ENCODE results near the gene SPART.

SPART gene

GRCh38 chr13:36358175-36358718 lies 12.1 kb upstream of the SPART start:
- Histone ChIP-seq H3K4ac (ENCODE audit: low read depth in 1 of 2, low read length in 2 of 2) (no peak overlapping the region), H3K27ac (ENCODE audit: low read length, poor library complexity, severe bottlenecking) (no peak overlapping the region), H2BK5ac (ENCODE audit: low read depth, low read length, poor library complexity, severe bottlenecking) (no peak overlapping the region), H3K4me3 (ENCODE audit: insufficient read depth in 1 of 2, low read depth in 1 of 2, low read length in 2 of 2) (peak overlapping the region in 1 of 2 experiments; percentile 11), H3K9me3 (ENCODE audit: control insufficient read depth, low read length) (no peaks in the 10 kb centered on the region), H2BK120ac (ENCODE audit: low read depth, low read length) (no peak overlapping the region), H2AFZ (ENCODE audit: low read depth, low read length) (no peak overlapping the region), H2AK5ac (ENCODE audit: low read length, severe bottlenecking) (no peak overlapping the region), H3K79me1 (replicated peaks; ENCODE audit: low read length, poor library complexity, severe bottlenecking) (peaks cover 3% of the 10 kb centered on the region), H3K14ac (ENCODE audit: low read length in 2 of 2) (no peak overlapping the region), H3K4me2 (ENCODE audit: low read length, poor library complexity, severe bottlenecking) (no peak overlapping the region), H3K23ac (ENCODE audit: low read length in 2 of 2) (no peak overlapping the region), H3K4me1 (ENCODE audit: control insufficient read depth, insufficient read depth, low read depth, low read length) (peaks cover 16% of the 10 kb centered on the region), H3K27me3 (ENCODE audit: control insufficient read depth in 1 of 2, insufficient read depth in 1 of 2, low read length in 2 of 2) (no peaks in the 10 kb centered on the region), H3K9ac (ENCODE audit: low read length) (peak overlapping the region; percentile 62), H2BK12ac (ENCODE audit: low read length in 2 of 2) (no peak overlapping the region), H4K8ac (ENCODE audit: low read length) (no peak overlapping the region), H4K91ac (ENCODE audit: low read length) (no peak overlapping the region), H2BK15ac (ENCODE audit: low read depth, poor library complexity, severe bottlenecking) (no peak overlapping the region), H3K36me3 (ENCODE audit: control insufficient read depth in 1 of 2, insufficient read depth in 2 of 2, low read depth in 1 of 2, low read length in 2 of 2) (no peaks in the 10 kb centered on the region), H3K18ac (ENCODE audit: low read depth in 1 of 2, low read length in 2 of 2) (no peak overlapping the region)
- DNase-seq: no peak
- 80% methylated on average over 1 of the region's 3 CpGs for WGBS

GRCh38 chr13:36357692-36358091 lies 11.5 kb upstream of the SPART start:
- Histone ChIP-seq H4K8ac (ENCODE audit: low read length) (no peak overlapping the region), H3K4ac (ENCODE audit: low read depth in 1 of 2, low read length in 2 of 2) (no peak overlapping the region)
- WGBS: 88% methylated on average over 3 of the region's 3 CpGs

GRCh38 chr13:36357231-36357630 lies 11.0 kb upstream of the SPART start:
- H2AK5ac ChIP-seq (ENCODE audit: low read length, severe bottlenecking): peak overlapping the region; percentile 23
- no peak overlapping the region for H2BK120ac ChIP-seq (ENCODE audit: low read depth, low read length)
- no peak overlapping the region for H4K91ac ChIP-seq (ENCODE audit: low read length)
- H2AFZ ChIP-seq (ENCODE audit: low read depth, low read length): no peak overlapping the region
- H4K8ac ChIP-seq (ENCODE audit: low read length): no peak overlapping the region
- H3K23ac ChIP-seq (ENCODE audit: low read length in 2 of 2): no peak overlapping the region
- no peak overlapping the region for H3K4me3 ChIP-seq (ENCODE audit: insufficient read depth in 1 of 2, low read depth in 1 of 2, low read length in 2 of 2)
- H2BK5ac ChIP-seq (ENCODE audit: low read depth, low read length, poor library complexity, severe bottlenecking): no peak overlapping the region
- peaks cover 3% of the 10 kb centered on the region for H3K79me1 ChIP-seq (replicated peaks; ENCODE audit: low read length, poor library complexity, severe bottlenecking)
- H3K4me1 ChIP-seq (ENCODE audit: control insufficient read depth, insufficient read depth, low read depth, low read length): peaks cover 17% of the 10 kb centered on the region
- no peak overlapping the region for H2BK12ac ChIP-seq (ENCODE audit: low read length in 2 of 2)
- H3K9ac ChIP-seq (ENCODE audit: low read length): peak overlapping the region; percentile 62
- no peak for DNase-seq
- no peak overlapping the region for H2BK15ac ChIP-seq (ENCODE audit: low read depth, poor library complexity, severe bottlenecking)
- no peak overlapping the region for H3K4me2 ChIP-seq (ENCODE audit: low read length, poor library complexity, severe bottlenecking)
- WGBS: 63% methylated on average over 3 of the region's 4 CpGs
- H3K36me3 ChIP-seq (ENCODE audit: control insufficient read depth in 1 of 2, insufficient read depth in 2 of 2, low read depth in 1 of 2, low read length in 2 of 2): no peaks in the 10 kb centered on the region
- H3K27me3 ChIP-seq (ENCODE audit: control insufficient read depth in 1 of 2, insufficient read depth in 1 of 2, low read length in 2 of 2): no peaks in the 10 kb centered on the region
- no peak overlapping the region for H3K4ac ChIP-seq (ENCODE audit: low read depth in 1 of 2, low read length in 2 of 2)
- H3K18ac ChIP-seq (ENCODE audit: low read depth in 1 of 2, low read length in 2 of 2): no peak overlapping the region
- H3K27ac ChIP-seq (ENCODE audit: low read length, poor library complexity, severe bottlenecking): peak overlapping the region; percentile 70
- no peak overlapping the region for H3K14ac ChIP-seq (ENCODE audit: low read length in 2 of 2)
- H3K9me3 ChIP-seq (ENCODE audit: control insufficient read depth, low read length): no peaks in the 10 kb centered on the region

More at GRCh38 chr13:36357692-36358091, 11.5 kb upstream of the SPART start:
- Histone ChIP-seq H4K91ac (ENCODE audit: low read length) (no peak overlapping the region), H2BK12ac (ENCODE audit: low read length in 2 of 2) (no peak overlapping the region), H3K18ac (ENCODE audit: low read depth in 1 of 2, low read length in 2 of 2) (no peak overlapping the region), H3K79me1 (replicated peaks; ENCODE audit: low read length, poor library complexity, severe bottlenecking) (peaks cover 3% of the 10 kb centered on the region), H3K4me3 (ENCODE audit: insufficient read depth in 1 of 2, low read depth in 1 of 2, low read length in 2 of 2) (peak overlapping the region in 1 of 2 experiments; percentile 11), H2BK15ac (ENCODE audit: low read depth, poor library complexity, severe bottlenecking) (no peak overlapping the region), H2BK5ac (ENCODE audit: low read depth, low read length, poor library complexity, severe bottlenecking) (no peak overlapping the region), H3K36me3 (ENCODE audit: control insufficient read depth in 1 of 2, insufficient read depth in 2 of 2, low read depth in 1 of 2, low read length in 2 of 2) (no peaks in the 10 kb centered on the region), H2BK120ac (ENCODE audit: low read depth, low read length) (no peak overlapping the region), H3K27ac (ENCODE audit: low read length, poor library complexity, severe bottlenecking) (peak overlapping the region; percentile 61), H3K9ac (ENCODE audit: low read length) (peak overlapping the region; percentile 62), H2AK5ac (ENCODE audit: low read length, severe bottlenecking) (no peak overlapping the region), H3K23ac (ENCODE audit: low read length in 2 of 2) (no peak overlapping the region), H3K4me2 (ENCODE audit: low read length, poor library complexity, severe bottlenecking) (peak overlapping the region; percentile 33), H3K27me3 (ENCODE audit: control insufficient read depth in 1 of 2, insufficient read depth in 1 of 2, low read length in 2 of 2) (no peaks in the 10 kb centered on the region), H2AFZ (ENCODE audit: low read depth, low read length) (no peak overlapping the region), H3K4me1 (ENCODE audit: control insufficient read depth, insufficient read depth, low read depth, low read length) (peaks cover 17% of the 10 kb centered on the region), H3K14ac (ENCODE audit: low read length in 2 of 2) (no peak overlapping the region), H3K9me3 (ENCODE audit: control insufficient read depth, low read length) (no peaks in the 10 kb centered on the region)
- DNase-seq: no peak

GRCh38 chr13:36356058-36356457 lies 9.9 kb upstream of the SPART start:
- Histone ChIP-seq H3K23ac (ENCODE audit: low read length in 2 of 2) (no peak overlapping the region), H3K4ac (ENCODE audit: low read depth in 1 of 2, low read length in 2 of 2) (no peak overlapping the region), H3K36me3 (ENCODE audit: control insufficient read depth in 1 of 2, insufficient read depth in 2 of 2, low read depth in 1 of 2, low read length in 2 of 2) (no peaks in the 10 kb centered on the region), H3K18ac (ENCODE audit: low read depth in 1 of 2, low read length in 2 of 2) (no peak overlapping the region), H3K9me3 (ENCODE audit: control insufficient read depth, low read length) (no peaks in the 10 kb centered on the region), H2BK120ac (ENCODE audit: low read depth, low read length) (no peak overlapping the region), H2BK12ac (ENCODE audit: low read length in 2 of 2) (no peak overlapping the region), H2BK15ac (ENCODE audit: low read depth, poor library complexity, severe bottlenecking) (no peak overlapping the region), H3K4me2 (ENCODE audit: low read length, poor library complexity, severe bottlenecking) (no peak overlapping the region), H2AFZ (ENCODE audit: low read depth, low read length) (no peak overlapping the region), H2BK5ac (ENCODE audit: low read depth, low read length, poor library complexity, severe bottlenecking) (peak overlapping the region; percentile 78), H3K9ac (ENCODE audit: low read length) (no peak overlapping the region), H3K79me1 (replicated peaks; ENCODE audit: low read length, poor library complexity, severe bottlenecking) (peaks cover 3% of the 10 kb centered on the region), H2AK5ac (ENCODE audit: low read length, severe bottlenecking) (peak overlapping the region; percentile 18), H3K14ac (ENCODE audit: low read length in 2 of 2) (no peak overlapping the region), H3K4me1 (ENCODE audit: control insufficient read depth, insufficient read depth, low read depth, low read length) (peaks cover 14% of the 10 kb centered on the region), H4K91ac (ENCODE audit: low read length) (no peak overlapping the region), H4K8ac (ENCODE audit: low read length) (no peak overlapping the region), H3K27me3 (ENCODE audit: control insufficient read depth in 1 of 2, insufficient read depth in 1 of 2, low read length in 2 of 2) (no peaks in the 10 kb centered on the region), H3K27ac (ENCODE audit: low read length, poor library complexity, severe bottlenecking) (peak overlapping the region; percentile 77), H3K4me3 (ENCODE audit: insufficient read depth in 1 of 2, low read depth in 1 of 2, low read length in 2 of 2) (no peak overlapping the region)
- DNase-seq: no peak
- WGBS: 95% methylated on average over 7 of the region's 7 CpGs

Measured in mesenchymal stem cell (in vitro differentiated cells and primary cell).